H9 (cell line): ENCODE measurements around the gene RELA. TPM values are rescaled to one million over a fixed set of nuclear protein-coding genes. Genes with fewer than 3 reads are reported as not detected.

Source experiments
- DNase-seq: peaks from one replicate; pipeline ENCODE4 v3.0.0-alpha.2; 2017
- H2AFZ ChIP-seq: one replicate; pipeline ENCODE4 v1.6.1; 2013; ENCODE audit warnings: mild to moderate bottlenecking, low read length, control low read depth, moderate library complexity
- H2AK5ac ChIP-seq: 2 replicates; pipeline ENCODE4 v1.6.1; 2013; ENCODE audit warnings: low read length, control low read depth, mixed read lengths; ENCODE audit not compliant: insufficient read length
- H2BK120ac ChIP-seq: one replicate; pipeline ENCODE4 v1.6.1; 2013; ENCODE audit warnings: low read depth, mild to moderate bottlenecking, low read length, control low read depth, inconsistent platforms; ENCODE audit not compliant: poor library complexity, severe bottlenecking
- H2BK12ac ChIP-seq: 2 replicates; pipeline ENCODE4 v1.6.1; 2013; ENCODE audit warnings: low read length, control low read depth, mixed read lengths, low read depth; ENCODE audit not compliant: insufficient read length
- H2BK15ac ChIP-seq: 2 replicates; pipeline ENCODE4 v1.6.1; 2013; ENCODE audit warnings: low read depth, low read length, control low read depth
- H2BK20ac ChIP-seq: one replicate; pipeline ENCODE4 v1.6.1; 2013; ENCODE audit warnings: low read depth, mild to moderate bottlenecking, low read length, control low read depth, inconsistent platforms; ENCODE audit not compliant: poor library complexity, severe bottlenecking
- H2BK5ac ChIP-seq: 2 replicates; pipeline ENCODE4 v1.6.1; 2013; ENCODE audit warnings: low read length, control low read depth, mixed read lengths; ENCODE audit not compliant: insufficient read length
- H3K14ac ChIP-seq: 2 replicates; pipeline ENCODE4 v1.6.1; 2013; ENCODE audit warnings: low read length, control low read depth; ENCODE audit not compliant: insufficient read depth
- H3K18ac ChIP-seq: 2 replicates; pipeline ENCODE4 v1.6.1; 2013; ENCODE audit warnings: low read depth, mild to moderate bottlenecking, mixed read lengths, low read length, control low read depth; ENCODE audit not compliant: insufficient read length
- H3K23ac ChIP-seq: 2 replicates; pipeline ENCODE4 v1.6.1; 2013; ENCODE audit warnings: low read length, control low read depth, mixed read lengths, low read depth; ENCODE audit not compliant: insufficient read length
- H3K23me2 ChIP-seq: 2 replicates; pipeline ENCODE4 v1.6.1; 2013; ENCODE audit warnings: low read depth, mild to moderate bottlenecking, mixed read lengths, low read length, control low read depth; ENCODE audit not compliant: insufficient read length, poor library complexity, severe bottlenecking
- H3K27ac ChIP-seq: 2 replicates; pipeline ENCODE4 v1.5.1; 2013; ENCODE audit warnings: low read length, control low read depth, mixed read lengths, low read depth; ENCODE audit not compliant: insufficient read length
- H3K27me3 ChIP-seq: 2 replicates; pipeline ENCODE4 v1.6.1; 2013; ENCODE audit warnings: low read length, control low read depth, inconsistent platforms; ENCODE audit not compliant: insufficient read depth
- H3K4ac ChIP-seq: 2 replicates; pipeline ENCODE4 v1.6.1; 2013; ENCODE audit warnings: low read depth, mild to moderate bottlenecking, control low read depth, inconsistent platforms, low read length, moderate library complexity
- H3K4me1 ChIP-seq: 2 replicates; pipeline ENCODE4 v1.6.1; 2013; ENCODE audit warnings: low read length, control low read depth, inconsistent platforms; ENCODE audit not compliant: insufficient read depth
- H3K4me2 ChIP-seq: 2 replicates; pipeline ENCODE4 v1.6.1; 2013; ENCODE audit warnings: low read length, control low read depth, mixed read lengths; ENCODE audit not compliant: insufficient read length, insufficient read depth
- H3K56ac ChIP-seq: 2 replicates; pipeline ENCODE4 v1.6.1; 2013; ENCODE audit warnings: low read depth, mild to moderate bottlenecking, mixed read lengths, low read length, control low read depth; ENCODE audit not compliant: insufficient read length
- H3K79me1 ChIP-seq: 2 replicates; pipeline ENCODE4 v1.6.1; 2013; ENCODE audit warnings: low read depth, mild to moderate bottlenecking, moderate library complexity, low read length, control low read depth, inconsistent platforms; ENCODE audit not compliant: insufficient read depth, poor library complexity, severe bottlenecking
- H3K79me2 ChIP-seq: 2 replicates; pipeline ENCODE4 v1.6.1; 2013; ENCODE audit warnings: low read length, control low read depth, inconsistent platforms; ENCODE audit not compliant: insufficient read depth
- H3K9ac ChIP-seq: 2 replicates; pipeline ENCODE4 v1.6.1; 2013; ENCODE audit warnings: low read length, control low read depth, mixed read lengths; ENCODE audit not compliant: insufficient read length; ENCODE audit errors: extremely low read depth
- H3K9me3 ChIP-seq: one replicate; pipeline ENCODE4 v1.6.1; 2013; ENCODE audit warnings: low read depth, low read length, inconsistent platforms; ENCODE audit not compliant: control insufficient read depth
- H3T11ph ChIP-seq: one replicate; pipeline ENCODE4 v1.6.1; 2013; ENCODE audit warnings: mild to moderate bottlenecking, low read length, control low read depth, inconsistent platforms
- H4K20me1 ChIP-seq: one replicate; pipeline ENCODE4 v1.6.1; 2013; ENCODE audit not compliant: control insufficient read depth, insufficient read length, insufficient read depth
- H4K5ac ChIP-seq: 2 replicates; pipeline ENCODE4 v1.6.1; 2013; ENCODE audit warnings: low read depth, mild to moderate bottlenecking, mixed read lengths, low read length, control low read depth; ENCODE audit not compliant: insufficient read length
- H4K8ac ChIP-seq: replicated peaks from 2 replicates; pipeline ENCODE4 v1.6.1; 2013; ENCODE audit warnings: low read length, control low read depth, mixed read lengths, low read depth; ENCODE audit not compliant: insufficient read length
- H4K91ac ChIP-seq: 2 replicates; pipeline ENCODE4 v1.6.1; 2013; ENCODE audit warnings: low read depth, mild to moderate bottlenecking, moderate library complexity, mixed read lengths, low read length, control low read depth; ENCODE audit not compliant: insufficient read length
- H3K27ac Mint-ChIP-seq, 3 experiments: 2 replicates in 2 of 3; 3 replicates in 1 of 3; pipeline ENCODE4 v1.8.0; 2020 to 2021; ENCODE audit warnings: mixed read lengths in 3 of 3, mild to moderate bottlenecking in 1 of 3, moderate library complexity in 1 of 3
- H3K27me3 Mint-ChIP-seq: 2 replicates; pipeline ENCODE4 v1.8.0; 2021; ENCODE audit warnings: low read depth, mild to moderate bottlenecking, moderate library complexity, mixed read lengths
- H3K36me3 Mint-ChIP-seq, 3 experiments: 2 replicates in 2 of 3; 3 replicates in 1 of 3; pipeline ENCODE4 v1.8.0; 2020 to 2021; ENCODE audit warnings: low read depth in 3 of 3, mixed read lengths in 3 of 3; ENCODE audit not compliant: insufficient read depth in 1 of 3
- H3K4me1 Mint-ChIP-seq, 2 experiments: 2 replicates each; pipeline ENCODE4 v1.8.0; 2020; ENCODE audit warnings: mixed read lengths in 2 of 2
- H3K4me3 Mint-ChIP-seq, 2 experiments: 2 replicates in 1 of 2; 3 replicates in 1 of 2; pipeline ENCODE4 v1.8.0; 2020 to 2021; ENCODE audit warnings: mild to moderate bottlenecking in 2 of 2, mixed read lengths in 2 of 2, moderate library complexity in 1 of 2
- H3K9me3 Mint-ChIP-seq, 2 experiments: 2 replicates in 1 of 2; 3 replicates in 1 of 2; pipeline ENCODE4 v1.8.0; 2020; ENCODE audit warnings: mild to moderate bottlenecking in 2 of 2, mixed read lengths in 2 of 2, moderate library complexity in 1 of 2
- WGBS: extraction: QIAGEN DNeasy Blood & Tissue Kit; methylation state at CpG from one replicate; pipeline ENCODE4 v1.1.7; 2013; ENCODE audit warnings: missing lambda C conversion rate, low lambda C conversion rate, mixed read lengths; ENCODE audit not compliant: insufficient read length; ENCODE audit errors: extremely low coverage; 5-methylcytosine and 5-hydroxymethylcytosine counted together
- total RNA-seq: library from RNA; stranded (reverse); gene quantifications from 2 replicates; pipeline ENCODE4 v1.2.1, GENCODE V29; 2021
- TF ChIP-seq, protein P1 (sequence below): fragments of 200-600 bp; sonication (generic); conservative IDR thresholded peaks from 3 replicates; pipeline ENCODE4 v1.8.0; 2021; ENCODE audit warnings: antibody characterized with exemption, mild to moderate bottlenecking

Gene RELA
- total RNA-seq, 1 experiment from 2014 or later, result 48.8 TPM

DNA sequence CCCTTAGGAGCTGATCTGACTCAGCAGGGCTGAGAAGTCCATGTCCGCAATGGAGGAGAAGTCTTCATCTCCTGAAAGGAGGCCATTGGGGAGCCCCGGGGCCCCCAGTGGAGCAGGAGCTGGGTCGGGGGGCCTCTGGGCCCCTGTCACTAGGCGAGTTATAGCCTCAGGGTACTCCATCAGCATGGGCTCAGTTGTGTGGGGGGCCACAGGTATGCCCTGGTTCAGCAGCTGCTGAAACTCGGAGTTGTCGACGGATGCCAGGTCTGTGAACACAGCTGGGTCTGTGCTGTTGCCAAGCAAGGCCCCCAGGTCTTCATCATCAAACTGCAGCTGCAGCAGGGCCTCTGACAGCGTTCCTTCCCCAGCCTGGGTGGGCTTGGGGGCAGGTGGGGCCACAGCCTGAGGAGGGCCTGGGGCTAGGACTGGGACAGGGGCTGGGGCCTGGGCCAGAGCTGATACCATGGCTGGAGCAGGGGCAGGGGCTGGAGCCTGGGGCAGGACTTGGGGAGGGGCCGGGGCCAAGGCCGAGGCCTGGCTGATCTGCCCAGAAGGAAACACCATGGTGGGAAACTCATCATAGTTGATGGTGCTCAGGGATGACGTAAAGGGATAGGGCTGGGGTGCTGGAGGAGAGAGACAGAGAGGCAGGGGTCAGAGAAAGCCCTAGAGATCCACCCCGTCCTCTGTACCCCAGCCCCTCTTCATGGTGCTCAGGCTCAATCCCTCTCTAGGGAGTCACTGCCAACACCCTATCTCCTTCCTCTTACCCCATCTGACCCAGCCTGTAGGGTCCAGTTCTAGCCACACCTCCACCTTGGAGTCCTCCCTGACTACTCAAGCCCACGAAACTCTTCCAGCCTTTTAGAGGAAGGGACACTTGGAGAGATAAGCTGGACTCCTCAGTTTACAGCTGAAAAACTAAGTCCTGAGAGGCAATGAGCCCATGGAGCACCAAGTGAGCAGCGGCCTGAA lies 8.1 kb downstream of the RELA start:
- no peak overlapping the region for H3K18ac ChIP-seq
- Mint-ChIP-seq H3K27me3 (peaks cover 1% of the 10 kb centered on the region; the same call in 1 of the 2 replicates), H3K27ac (no peak overlapping the region), H3K4me1 (peaks cover 20% of the 10 kb centered on the region in 2 experiments), H3K4me3 (no peak overlapping the region), H3K36me3 (peaks cover 34 to 61% (median 54%) of the 10 kb centered on the region in 3 experiments; a peak in 6 of 7 replicates), H3K9me3 (no peaks in the 10 kb centered on the region)
- peaks cover 4% of the 10 kb centered on the region; the same call in 1 of the 2 replicates for H3K4me1 ChIP-seq
- no peak overlapping the region for H3K23ac ChIP-seq
- H3K79me2 ChIP-seq, result no peaks in the 10 kb centered on the region
- TF ChIP-seq, protein P1, sequence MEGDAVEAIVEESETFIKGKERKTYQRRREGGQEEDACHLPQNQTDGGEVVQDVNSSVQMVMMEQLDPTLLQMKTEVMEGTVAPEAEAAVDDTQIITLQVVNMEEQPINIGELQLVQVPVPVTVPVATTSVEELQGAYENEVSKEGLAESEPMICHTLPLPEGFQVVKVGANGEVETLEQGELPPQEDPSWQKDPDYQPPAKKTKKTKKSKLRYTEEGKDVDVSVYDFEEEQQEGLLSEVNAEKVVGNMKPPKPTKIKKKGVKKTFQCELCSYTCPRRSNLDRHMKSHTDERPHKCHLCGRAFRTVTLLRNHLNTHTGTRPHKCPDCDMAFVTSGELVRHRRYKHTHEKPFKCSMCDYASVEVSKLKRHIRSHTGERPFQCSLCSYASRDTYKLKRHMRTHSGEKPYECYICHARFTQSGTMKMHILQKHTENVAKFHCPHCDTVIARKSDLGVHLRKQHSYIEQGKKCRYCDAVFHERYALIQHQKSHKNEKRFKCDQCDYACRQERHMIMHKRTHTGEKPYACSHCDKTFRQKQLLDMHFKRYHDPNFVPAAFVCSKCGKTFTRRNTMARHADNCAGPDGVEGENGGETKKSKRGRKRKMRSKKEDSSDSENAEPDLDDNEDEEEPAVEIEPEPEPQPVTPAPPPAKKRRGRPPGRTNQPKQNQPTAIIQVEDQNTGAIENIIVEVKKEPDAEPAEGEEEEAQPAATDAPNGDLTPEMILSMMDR, result no peak
- no peaks in the 10 kb centered on the region for H3K79me1 ChIP-seq
- no peak overlapping the region for H3K14ac ChIP-seq
- no peak overlapping the region for H4K91ac ChIP-seq
- no peak overlapping the region for H2BK120ac ChIP-seq
- no peak overlapping the region for H3K4ac ChIP-seq
- peaks cover 4% of the 10 kb centered on the region for H3K23me2 ChIP-seq
- H3K27me3 ChIP-seq, result no peaks in the 10 kb centered on the region
- no peak overlapping the region for H4K8ac ChIP-seq
- H2AK5ac ChIP-seq, result no peak overlapping the region
- H2BK20ac ChIP-seq, result no peak overlapping the region
- H3K56ac ChIP-seq, result no peak overlapping the region
- no peak overlapping the region for H3T11ph ChIP-seq
- no peaks in the 10 kb centered on the region for H4K20me1 ChIP-seq
- no peak overlapping the region for H3K9ac ChIP-seq
- H2BK12ac ChIP-seq, result no peak overlapping the region
- WGBS, result no CpG with 5 or more reads among the region's 14 CpGs
- H2BK15ac ChIP-seq, result no peak overlapping the region
- no peak overlapping the region for H3K4me2 ChIP-seq
- H3K27ac ChIP-seq, result no peak overlapping the region
- no peak overlapping the region for H4K5ac ChIP-seq
- no peak for DNase-seq
- no peaks in the 10 kb centered on the region for H3K9me3 ChIP-seq
- no peak overlapping the region for H2BK5ac ChIP-seq
- no peak overlapping the region for H2AFZ ChIP-seq
